ENCODE data around the gene RAD51B. TPM values are rescaled to one million over a fixed set of nuclear protein-coding genes. Genes with fewer than 3 reads are reported as not detected.
"Not testable (repeated sequence)": the region's sequence is repeated elsewhere in the genome, so short reads cannot be mapped to it uniquely, and the experiment has no call there.

RAD51B gene
- total RNA-seq, 2 donors from 2014 or later = 37.0 to 49.7 TPM

- Mint-ChIP-seq H3K27me3 (no peaks in the 10 kb centered on the region), H3K4me3 (no peak overlapping the region), H3K4me1 (peaks cover 5% of the 10 kb centered on the region), H3K36me3 (ENCODE audit: low read depth) (no peaks in the 10 kb centered on the region), H3K9me3 (no peaks in the 10 kb centered on the region), H3K27ac (no peak overlapping the region)
- ATAC-seq (replicated peaks) = no peak
These were observed 833.5 kb downstream of the RAD51B start for GRCh38 chr14:68653108-68653507.

GRCh38 chr14:68653804-68654203, 834.2 kb downstream of the RAD51B start:
- Mint-ChIP-seq H3K27me3 (no peaks in the 10 kb centered on the region), H3K4me1 (peaks cover 5% of the 10 kb centered on the region), H3K27ac (no peak overlapping the region), H3K9me3 (no peaks in the 10 kb centered on the region), H3K4me3 (no peak overlapping the region), H3K36me3 (ENCODE audit: low read depth) (no peaks in the 10 kb centered on the region)
- ATAC-seq (replicated peaks) = no peak

GRCh38 chr14:68654471-68654941, 834.9 kb downstream of the RAD51B start:
- Mint-ChIP-seq H3K27me3 (no peaks in the 10 kb centered on the region), H3K4me1 (peaks cover 5% of the 10 kb centered on the region), H3K9me3 (no peaks in the 10 kb centered on the region), H3K4me3 (no peak overlapping the region), H3K27ac (no peak overlapping the region), H3K36me3 (ENCODE audit: low read depth) (no peaks in the 10 kb centered on the region)
- no peak for ATAC-seq (replicated peaks)

GRCh38 chr14:68655021-68655831, 835.6 kb downstream of the RAD51B start:
- H3K27me3 Mint-ChIP-seq = no peaks in the 10 kb centered on the region
- no peaks in the 10 kb centered on the region for H3K9me3 Mint-ChIP-seq
- no peak overlapping the region for H3K4me3 Mint-ChIP-seq
- H3K27ac Mint-ChIP-seq = no peak overlapping the region
- ATAC-seq (replicated peaks) = no peak
- H3K4me1 Mint-ChIP-seq = peaks cover 5% of the 10 kb centered on the region
- H3K36me3 Mint-ChIP-seq (ENCODE audit: low read depth) = no peaks in the 10 kb centered on the region

DNA sequence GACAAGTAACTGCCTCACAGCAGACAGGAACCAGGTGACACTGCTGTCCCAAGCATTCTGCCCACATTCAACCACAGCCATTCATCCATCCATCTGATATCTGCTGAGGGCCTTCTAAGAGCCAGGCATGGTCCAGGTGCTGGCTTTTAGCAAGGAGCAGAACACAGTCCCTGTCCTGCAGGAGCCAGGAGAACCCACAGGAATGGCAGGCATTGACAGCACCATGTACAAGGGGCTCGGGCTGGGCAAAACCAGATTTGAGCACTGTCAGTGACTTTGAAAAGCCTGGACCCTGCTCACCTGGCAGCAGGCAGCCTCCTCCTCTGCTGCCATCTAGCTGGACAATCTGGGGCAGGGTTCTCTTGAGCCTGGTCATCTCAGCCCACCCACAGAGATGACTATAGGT, 836.3 kb downstream of the RAD51B start:
- no peaks in the 10 kb centered on the region for H3K36me3 Mint-ChIP-seq (ENCODE audit: low read depth)
- no peaks in the 10 kb centered on the region for H3K27me3 Mint-ChIP-seq
- no peaks in the 10 kb centered on the region for H3K4me1 Mint-ChIP-seq
- no peak overlapping the region for H3K27ac Mint-ChIP-seq
- H3K4me3 Mint-ChIP-seq = no peak overlapping the region
- ATAC-seq (replicated peaks) = no peak
- H3K9me3 Mint-ChIP-seq = no peaks in the 10 kb centered on the region

GRCh38 chr14:68656452-68656851, 836.9 kb downstream of the RAD51B start:
- Mint-ChIP-seq H3K27ac (no peak overlapping the region), H3K4me1 (peaks cover under 1% of the 10 kb centered on the region), H3K9me3 (no peaks in the 10 kb centered on the region), H3K36me3 (ENCODE audit: low read depth) (no peaks in the 10 kb centered on the region), H3K27me3 (no peaks in the 10 kb centered on the region), H3K4me3 (no peak overlapping the region)
- no peak for ATAC-seq (replicated peaks)

DNA sequence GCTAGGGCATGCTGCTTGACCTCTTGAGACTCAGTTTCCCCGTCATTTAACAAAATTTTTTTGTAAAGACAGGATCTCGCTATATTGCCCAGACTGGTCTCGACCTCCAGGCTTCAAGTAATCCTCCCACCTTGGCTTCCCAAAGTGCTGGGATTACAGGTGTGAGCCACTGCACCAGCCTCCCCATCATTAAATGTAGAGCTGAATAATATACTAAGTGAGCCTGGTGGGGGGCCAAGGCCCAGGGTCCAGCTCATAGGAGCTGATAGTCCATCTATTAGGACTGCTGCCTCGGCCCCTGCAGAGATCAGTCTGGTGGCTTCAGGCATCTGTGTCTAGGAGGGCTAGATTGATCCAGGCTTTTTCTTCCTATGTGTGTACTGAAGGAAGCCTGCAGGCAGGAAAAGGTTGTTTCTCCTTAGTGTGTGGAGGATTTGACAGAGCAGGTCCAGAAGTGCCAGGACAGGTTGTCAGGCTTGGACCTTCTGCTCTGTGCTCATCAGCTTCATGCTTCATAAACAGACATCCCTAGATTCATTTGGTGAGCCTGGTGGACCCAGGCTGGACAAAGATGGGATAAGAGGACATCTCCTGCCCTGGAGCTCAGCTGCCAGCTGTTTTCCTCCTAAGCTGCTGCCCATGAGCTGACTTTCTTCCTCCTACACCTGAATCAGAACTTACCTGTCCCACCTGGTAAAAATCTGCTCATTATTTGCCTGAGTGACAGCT, 837.9 kb downstream of the RAD51B start:
- Mint-ChIP-seq H3K4me1 (peaks cover 9% of the 10 kb centered on the region), H3K4me3 (no peak overlapping the region), H3K9me3 (no peaks in the 10 kb centered on the region), H3K27ac (no peak overlapping the region), H3K36me3 (ENCODE audit: low read depth) (no peaks in the 10 kb centered on the region), H3K27me3 (no peaks in the 10 kb centered on the region)
- ATAC-seq (replicated peaks) = no peak

DNA sequence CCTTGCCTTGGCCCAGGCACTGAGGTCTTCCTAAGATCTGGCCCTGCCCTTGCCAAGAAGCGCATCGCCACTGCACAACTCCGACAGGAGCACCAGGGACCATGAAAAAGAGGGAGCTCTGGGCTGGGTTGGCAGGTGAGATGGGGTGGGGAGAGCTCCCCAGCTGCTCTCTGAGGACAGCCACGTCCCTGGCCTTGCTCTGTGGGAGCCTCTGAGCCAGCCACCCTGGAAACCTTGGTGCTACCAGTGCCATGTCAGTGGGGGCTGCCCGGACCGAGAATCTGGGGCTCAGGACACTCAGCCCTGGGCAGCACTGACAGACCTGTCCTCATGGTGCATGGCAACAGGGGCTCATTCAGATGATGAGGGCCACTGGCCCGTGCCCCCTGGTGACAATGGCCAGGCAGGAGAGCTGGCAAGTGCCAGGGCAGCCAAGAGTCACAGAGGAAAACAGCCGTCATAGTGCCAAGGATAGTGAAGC, 838.5 kb downstream of the RAD51B start:
- Mint-ChIP-seq H3K4me1 (peaks cover 13% of the 10 kb centered on the region), H3K9me3 (no peaks in the 10 kb centered on the region), H3K27ac (no peak overlapping the region), H3K27me3 (no peaks in the 10 kb centered on the region), H3K4me3 (no peak overlapping the region), H3K36me3 (ENCODE audit: low read depth) (no peaks in the 10 kb centered on the region)
- ATAC-seq (replicated peaks) = no peak

GRCh38 chr14:68658943-68659931, 839.7 kb downstream of the RAD51B start:
- no peaks in the 10 kb centered on the region for H3K9me3 Mint-ChIP-seq

DNA sequence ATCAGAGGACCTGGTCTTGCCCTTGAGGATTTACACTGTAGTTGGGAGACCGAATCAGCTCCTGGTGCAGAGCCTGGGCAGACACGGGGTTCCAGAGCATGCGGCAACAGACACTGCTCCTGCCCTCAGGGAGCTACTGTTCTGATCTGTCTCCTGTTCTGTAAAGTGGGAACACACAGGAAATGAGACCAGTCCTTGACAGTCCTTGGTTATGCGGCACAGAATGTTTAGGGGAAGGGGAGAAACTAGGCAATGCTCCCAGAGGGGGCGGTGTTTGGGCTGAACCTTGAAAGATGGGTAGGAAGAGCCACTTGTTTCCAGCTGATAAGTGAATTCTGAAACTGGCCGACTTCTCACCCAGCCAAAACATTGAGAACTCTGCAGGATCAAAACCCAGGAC, 840.9 kb downstream of the RAD51B start:
- Mint-ChIP-seq H3K9me3 (peaks cover 5% of the 10 kb centered on the region), H3K36me3 (ENCODE audit: low read depth) (no peaks in the 10 kb centered on the region), H3K4me3 (no peak overlapping the region), H3K27me3 (no peaks in the 10 kb centered on the region), H3K4me1 (peaks cover 33% of the 10 kb centered on the region), H3K27ac (no peak overlapping the region)
- ATAC-seq (replicated peaks) = no peak

More at GRCh38 chr14:68658943-68659931, 839.7 kb downstream of the RAD51B start:
- Mint-ChIP-seq H3K4me3 (no peak overlapping the region), H3K27me3 (no peaks in the 10 kb centered on the region), H3K27ac (no peak overlapping the region), H3K36me3 (ENCODE audit: low read depth) (no peaks in the 10 kb centered on the region), H3K4me1 (peaks cover 23% of the 10 kb centered on the region)
- no peak for ATAC-seq (replicated peaks)

DNA sequence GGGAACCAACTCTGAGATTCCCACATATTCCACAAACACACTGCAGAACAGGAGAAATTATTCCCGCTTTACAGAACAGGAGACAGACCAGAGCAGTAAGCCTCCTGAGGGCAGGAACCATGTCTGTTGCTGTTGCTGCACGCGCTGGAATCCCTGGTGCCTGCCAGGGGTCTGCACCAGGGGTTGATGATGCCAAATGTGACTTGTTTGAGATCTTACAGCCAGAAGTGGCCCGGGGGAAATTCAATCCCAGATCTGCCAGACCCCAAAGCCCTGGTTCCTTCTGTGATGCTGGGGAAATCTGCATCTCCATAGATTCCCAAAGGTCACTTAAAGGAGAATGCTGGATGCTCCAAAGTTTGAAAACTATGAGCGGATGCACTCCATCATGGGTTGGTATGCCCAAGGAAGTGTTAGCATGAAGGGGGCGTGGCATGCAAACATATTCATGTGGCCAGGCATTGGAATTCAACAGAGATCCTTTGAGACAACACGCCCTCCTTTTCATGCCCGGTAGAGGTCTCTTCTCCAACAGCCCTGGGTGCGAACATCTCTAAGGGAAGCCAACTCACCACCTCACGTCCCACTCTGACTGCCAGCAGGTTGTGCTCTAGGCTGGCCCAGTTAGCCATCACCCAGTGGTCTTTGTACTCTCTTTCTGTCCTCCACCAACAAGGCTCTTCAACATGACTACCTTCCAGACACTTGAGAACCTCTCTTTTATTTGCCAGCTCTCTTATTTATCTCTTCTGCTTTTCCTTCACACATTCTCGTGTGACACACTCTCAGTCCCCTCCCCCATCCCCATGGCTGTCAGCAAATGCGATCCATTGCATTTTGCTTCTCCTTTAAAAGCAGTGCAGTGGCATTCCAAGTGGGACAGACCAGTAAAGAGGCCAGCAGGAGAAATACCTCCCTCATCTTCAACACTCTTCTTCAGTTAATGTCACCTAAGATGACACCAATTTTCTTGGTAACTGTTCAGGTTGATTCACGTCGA, 841.9 kb downstream of the RAD51B start:
- Mint-ChIP-seq H3K27me3 (no peaks in the 10 kb centered on the region), H3K4me3 (peak overlapping the region; percentile 66), H3K9me3 (peaks cover 11% of the 10 kb centered on the region), H3K4me1 (peaks cover 41% of the 10 kb centered on the region), H3K27ac (peak overlapping the region; percentile 58), H3K36me3 (ENCODE audit: low read depth) (no peaks in the 10 kb centered on the region)
- ATAC-seq (replicated peaks) = no peak

- H3K27ac Mint-ChIP-seq = peak overlapping the region; percentile 58
- peak overlapping the region; percentile 66 for H3K4me3 Mint-ChIP-seq
- no peaks in the 10 kb centered on the region for H3K27me3 Mint-ChIP-seq
- peaks cover 41% of the 10 kb centered on the region for H3K4me1 Mint-ChIP-seq
- peaks cover 11% of the 10 kb centered on the region for H3K9me3 Mint-ChIP-seq
- H3K36me3 Mint-ChIP-seq (ENCODE audit: low read depth) = no peaks in the 10 kb centered on the region
- no peak for ATAC-seq (replicated peaks)
These were observed 842.8 kb downstream of the RAD51B start for GRCh38 chr14:68662392-68662791.

- ATAC-seq (replicated peaks); H3K36me3 Mint-ChIP-seq (ENCODE audit: low read depth); H3K27me3 Mint-ChIP-seq: not testable (repeated sequence)
- Mint-ChIP-seq H3K27ac (peak overlapping the region; percentile 58), H3K9me3 (peaks cover 11% of the 10 kb centered on the region), H3K4me1 (peaks cover 41% of the 10 kb centered on the region), H3K4me3 (peak overlapping the region; percentile 66)
These were observed 843.2 kb downstream of the RAD51B start for GRCh38 chr14:68662826-68663225.

Data from activated T-helper 17 cell treated with anti-CD3 and anti-CD28 coated beads, Interleukin-2, amount 50 U/mL, for 72 hours (primary cell).